Psoas muscle (tissue), 8 donors: ENCODE results near the gene KPNA4. TPM values are rescaled to one million over a fixed set of nuclear protein-coding genes. Genes with fewer than 3 reads are reported as not detected.
A peak's percentile ranks its signal among the peaks of the same experiment; 100 is the strongest.

ENCODE experiments used
- ATAC-seq, 4 donors: fragments of 200-7000 bp; cut with Tn5 transposase; one replicate each; pipeline ENCODE4 v1.9.1; 2020; ENCODE audit warnings: moderate library complexity in 3 of 4, mild to moderate bottlenecking in 2 of 4
- DNase-seq, 2 donors: peaks; one replicate each; pipeline ENCODE4 v3.0.0-alpha.2; 2020
- H3K27ac ChIP-seq: fragments of 200-600 bp; one replicate; pipeline ENCODE4 v1.8.0; 2022
- H3K27me3 ChIP-seq, 3 donors: fragments of 200-600 bp in 1 of 3; one replicate each; pipeline versions ENCODE4 v1.6.1 to v1.8.0; 2013 to 2022; ENCODE audit warnings: low read length in 2 of 3, mild to moderate bottlenecking in 2 of 3, moderate library complexity in 1 of 3; ENCODE audit not compliant: insufficient read depth in 3 of 3
- H3K36me3 ChIP-seq, 2 donors: fragments of 200-600 bp in 1 of 2; one replicate each; pipeline versions ENCODE4 v1.6.1 to v1.8.0; 2013 to 2022; ENCODE audit warnings: low read depth in 1 of 2, mild to moderate bottlenecking in 1 of 2, moderate library complexity in 1 of 2; ENCODE audit not compliant: insufficient read depth in 1 of 2
- H3K4me1 ChIP-seq: fragments of 200-600 bp; one replicate; pipeline ENCODE4 v1.8.0; 2022
- H3K4me3 ChIP-seq: fragments of 200-600 bp; one replicate; pipeline ENCODE4 v1.8.0; 2022; ENCODE audit warnings: mild to moderate bottlenecking
- H3K9me3 ChIP-seq: fragments of 200-600 bp; one replicate; pipeline ENCODE4 v1.8.0; 2022
- WGBS, 3 donors: extraction: QIAGEN DNeasy Blood & Tissue Kit; methylation state at CpG; one replicate each; pipeline versions ENCODE4 v1.1.6 to v1.1.7; 2013; 5-methylcytosine and 5-hydroxymethylcytosine counted together
- intact Hi-C, 2 donors: fragments of 100-400 bp; cut with DNase I; formaldehyde crosslinking; loops; one replicate each; pipeline versions ENCODE4 v1.11.0 to v1.14.2; 2022
- polyA plus RNA-seq, 3 donors: library from polyadenylated mRNA; stranded (reverse); fragments of 200-250 nt; gene quantifications; one replicate each; pipeline ENCODE4 v1.2.3, GENCODE V29; 2013
- total RNA-seq, 4 donors: library from RNA; stranded (reverse); fragmentation: NEBNext Ultra II Directional in 2 of 4; extraction: Animal tissue kit (Norgen Biotek cat#: 25700) in 2 of 4; gene quantifications; one replicate each; pipeline versions ENCODE4 v1.2.1 to v1.2.4, GENCODE V29; 2021 to 2023
- TF ChIP-seq, protein P1 (sequence below): fragments of 200-600 bp; IDR thresholded peaks from one replicate; pipeline ENCODE4 v1.8.0; 2022; ENCODE audit warnings: antibody characterized with exemption
- donor health status: healthy with polysubstance abuse.
- donor health status: DM: no; HTN: no; CAD: no; lungs with moderate emphysema.
- donor health status: Bipolar disorder and iron deficiency.
- donor health status: healthy.
- donor health status: DM: yes; HTN: yes; CAD: no.
- donor health status: DM: no; HTN: no; CAD: no.
- donor health status: DM: no; HTN: no; CAD: no.
- donor health status: DM: yes; HTN: yes; CAD: no.

The KPNA4 gene
- total and polyA plus RNA-seq, 7 donors = 48.5 to 236 (median 197) TPM

DNA sequence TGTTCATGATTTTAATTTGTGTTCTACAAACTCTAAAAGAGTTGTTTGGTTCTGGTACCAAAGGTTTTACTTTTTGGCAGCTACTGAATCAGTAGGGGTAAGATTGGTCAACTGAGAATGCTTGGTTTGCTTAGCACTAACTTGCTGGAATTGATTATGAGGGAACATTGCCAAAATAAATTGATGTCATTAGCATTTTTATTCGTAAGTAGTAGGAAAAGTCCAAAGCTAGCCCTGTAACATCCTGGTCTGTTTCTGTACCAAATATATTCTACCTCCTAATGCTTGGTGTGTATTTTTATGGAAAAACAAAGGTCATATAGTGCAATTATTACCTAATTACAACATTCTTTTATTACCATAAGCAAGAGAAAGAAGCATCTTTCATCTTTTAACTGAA is 35.9 kb upstream of the KPNA4 start:
- intact Hi-C loops = no loop called here
- Histone ChIP-seq H3K4me1 (no peaks in the 10 kb centered on the region), H3K9me3 (no peaks in the 10 kb centered on the region), H3K4me3 (no peak overlapping the region), H3K27ac (no peak overlapping the region), H3K27me3 (no peaks in the 10 kb centered on the region), H3K36me3 (no peaks in the 10 kb centered on the region)
- TF ChIP-seq, protein P1, sequence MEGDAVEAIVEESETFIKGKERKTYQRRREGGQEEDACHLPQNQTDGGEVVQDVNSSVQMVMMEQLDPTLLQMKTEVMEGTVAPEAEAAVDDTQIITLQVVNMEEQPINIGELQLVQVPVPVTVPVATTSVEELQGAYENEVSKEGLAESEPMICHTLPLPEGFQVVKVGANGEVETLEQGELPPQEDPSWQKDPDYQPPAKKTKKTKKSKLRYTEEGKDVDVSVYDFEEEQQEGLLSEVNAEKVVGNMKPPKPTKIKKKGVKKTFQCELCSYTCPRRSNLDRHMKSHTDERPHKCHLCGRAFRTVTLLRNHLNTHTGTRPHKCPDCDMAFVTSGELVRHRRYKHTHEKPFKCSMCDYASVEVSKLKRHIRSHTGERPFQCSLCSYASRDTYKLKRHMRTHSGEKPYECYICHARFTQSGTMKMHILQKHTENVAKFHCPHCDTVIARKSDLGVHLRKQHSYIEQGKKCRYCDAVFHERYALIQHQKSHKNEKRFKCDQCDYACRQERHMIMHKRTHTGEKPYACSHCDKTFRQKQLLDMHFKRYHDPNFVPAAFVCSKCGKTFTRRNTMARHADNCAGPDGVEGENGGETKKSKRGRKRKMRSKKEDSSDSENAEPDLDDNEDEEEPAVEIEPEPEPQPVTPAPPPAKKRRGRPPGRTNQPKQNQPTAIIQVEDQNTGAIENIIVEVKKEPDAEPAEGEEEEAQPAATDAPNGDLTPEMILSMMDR = no peak
- WGBS, 3 donors = 60 to 67% (median 61%) methylated on average over 1 of the region's 1 CpG
- ATAC-seq (no peak), DNase-seq (no peak)

DNA sequence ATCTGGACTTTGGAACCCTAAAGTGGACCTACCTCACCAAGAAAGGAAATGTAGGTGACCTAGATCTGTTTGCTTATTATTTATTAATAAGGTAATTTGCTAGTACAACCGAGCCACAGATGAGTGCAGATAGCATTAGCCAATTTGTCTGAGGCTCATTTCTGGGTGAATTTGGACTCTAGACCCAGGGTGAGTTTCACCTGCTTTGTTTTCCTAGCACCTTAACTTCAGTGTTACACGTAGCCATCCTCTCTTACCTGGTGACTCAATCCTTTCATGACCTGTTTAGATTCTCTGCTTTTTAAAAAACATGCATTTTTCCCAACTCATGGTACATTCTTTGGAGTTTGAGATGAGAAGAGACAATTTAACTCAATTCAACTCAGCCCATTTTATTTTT is 33.5 kb upstream of the KPNA4 start:
- ATAC-seq (no peak), DNase-seq (no peak)
- 82 to 94% (median 89%) methylated on average over 2 of the region's 2 CpGs for WGBS, 3 donors
- intact Hi-C loops = no loop called here
- no peak overlapping the region for H3K27ac ChIP-seq
- H3K36me3 ChIP-seq = no peaks in the 10 kb centered on the region
- TF ChIP-seq, protein P1 = no peak
- H3K9me3 ChIP-seq = no peaks in the 10 kb centered on the region
- no peaks in the 10 kb centered on the region for H3K4me1 ChIP-seq
- H3K27me3 ChIP-seq = no peaks in the 10 kb centered on the region
- H3K4me3 ChIP-seq = no peak overlapping the region

DNA sequence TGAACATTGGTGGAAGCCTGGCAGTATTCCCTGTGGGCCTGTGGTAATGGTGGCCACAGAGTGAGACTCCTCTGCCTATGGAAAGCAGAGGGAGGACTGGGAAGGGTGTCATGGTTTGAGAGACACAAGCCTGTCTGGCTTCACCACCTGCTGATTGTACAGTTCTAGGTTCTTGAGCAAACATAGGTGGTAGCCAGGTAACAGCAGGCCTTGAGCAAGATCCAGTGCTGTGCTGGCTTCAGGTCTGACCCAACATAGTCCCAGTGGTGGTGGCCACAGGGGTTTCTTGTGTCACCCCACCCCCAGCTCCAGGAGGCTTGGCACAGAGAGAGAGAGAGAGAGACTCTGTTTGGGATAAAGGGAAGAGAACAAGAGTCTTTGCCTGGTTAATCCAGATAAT is 22.7 kb upstream of the KPNA4 start:
- intact Hi-C loops = loop anchor here in 1 of 2 donors (10.0 kb wide), 1 partner anchor 837 kb away; no protein-coding TSS in a partner anchor
- no peaks in the 10 kb centered on the region for H3K9me3 ChIP-seq
- no peak for DNase-seq

DNA sequence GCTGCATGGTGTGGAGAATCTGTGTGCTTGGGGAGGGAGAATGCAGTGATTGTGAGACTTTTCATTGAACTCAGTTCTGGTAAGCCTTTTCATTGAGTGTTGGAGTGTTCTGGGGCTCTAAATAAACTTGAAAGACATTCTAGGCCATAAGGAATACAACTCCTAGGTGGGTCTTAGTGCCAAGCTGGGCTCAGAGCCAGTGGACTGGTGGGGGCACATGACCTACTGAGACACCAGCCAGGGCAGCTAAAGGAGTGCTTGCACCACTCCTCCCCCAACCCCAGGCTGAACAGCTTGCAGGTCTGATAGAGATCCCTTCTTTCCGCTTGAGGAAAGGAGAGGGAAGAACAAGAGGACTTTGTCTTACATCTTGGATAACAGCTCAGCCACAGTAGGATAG is 21.7 kb upstream of the KPNA4 start:
- ATAC-seq (peak; percentile 77 to 99 (median 96)), DNase-seq (peak; percentile 21 to 86)
- Histone ChIP-seq H3K36me3 (no peaks in the 10 kb centered on the region), H3K4me3 (no peak overlapping the region), H3K4me1 (peaks cover 11% of the 10 kb centered on the region), H3K27ac (peak overlapping the region; percentile 33), H3K27me3 (no peaks in the 10 kb centered on the region), H3K9me3 (no peaks in the 10 kb centered on the region)
- TF ChIP-seq, protein P1 = no peak
- intact Hi-C loops = loop anchor here in 1 of 2 donors (10.0 kb wide), 1 partner anchor 838 kb away; no protein-coding TSS in a partner anchor
- WGBS, 3 donors = 42 to 88% (median 70%) methylated on average over 1 of the region's 1 CpG

More for the DNA sequence above, 22.7 kb upstream of the KPNA4 start:
- H3K27me3 ChIP-seq = no peaks in the 10 kb centered on the region
- TF ChIP-seq, protein P1 = no peak
- no peaks in the 10 kb centered on the region for H3K36me3 ChIP-seq
- peak in 1 of 4 donors; percentile 21 for ATAC-seq
- H3K27ac ChIP-seq = no peak overlapping the region
- H3K4me3 ChIP-seq = no peak overlapping the region
- peaks cover 11% of the 10 kb centered on the region for H3K4me1 ChIP-seq

DNA sequence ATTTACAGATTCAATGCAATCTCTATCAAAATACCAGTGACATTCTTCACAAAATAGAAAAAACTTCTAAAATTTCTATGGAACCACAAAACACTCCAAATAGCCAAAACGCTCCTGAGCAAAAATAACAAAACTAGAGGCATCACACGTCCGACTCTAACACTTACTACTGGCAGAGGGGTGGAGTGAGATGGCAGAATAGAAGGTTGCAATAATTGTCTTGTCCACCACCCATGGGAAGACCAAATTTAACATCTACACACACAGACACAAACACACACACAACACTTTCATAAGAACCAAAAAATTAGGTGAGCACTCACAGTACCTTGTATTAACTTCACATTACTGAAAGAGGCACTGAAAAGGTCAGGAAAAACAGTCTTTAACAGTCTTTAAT is 21.3 kb upstream of the KPNA4 start:
- WGBS, 3 donors = 66 to 86% (median 78%) methylated on average over 3 of the region's 3 CpGs
- peak in 3 of 4 donors; percentile 34 to 70 (median 61) for ATAC-seq
- Histone ChIP-seq H3K4me1 (peaks cover 11% of the 10 kb centered on the region), H3K4me3 (no peak overlapping the region), H3K27ac (peak overlapping the region; percentile 33), H3K9me3 (no peaks in the 10 kb centered on the region), H3K36me3 (no peaks in the 10 kb centered on the region), H3K27me3 (no peaks in the 10 kb centered on the region)
- intact Hi-C loops = loop anchor here in 1 of 2 donors (10.0 kb wide), 1 partner anchor 838 kb away; no protein-coding TSS in a partner anchor
- DNase-seq = no peak
- TF ChIP-seq, protein P1 = no peak
